GM11168 (cell line): ENCODE results near the gene ALDH3B2.

Source experiments
- in situ Hi-C: fragments of 300-500 bp; cut with MboI; formaldehyde crosslinking; loops from one replicate; pipeline ENCODE4 v1.12.0; 2022; ENCODE audit warnings: low sequenced_read_pairs; ENCODE audit not compliant: unreplicated experiment

ALDH3B2 gene

GRCh38 chr11:67617243-67617953 is 57.0 kb downstream of the ALDH3B2 start:
- in situ Hi-C loops, result no loop called here

GRCh38 chr11:67616431-67617242 is 57.8 kb downstream of the ALDH3B2 start:
- in situ Hi-C loops, result no loop called here

GRCh38 chr11:67615728-67616430 is 58.5 kb downstream of the ALDH3B2 start:
- in situ Hi-C loops, result no loop called here

- in situ Hi-C loops, result no loop called here
These were observed 59.4 kb downstream of the ALDH3B2 start for GRCh38 chr11:67614730-67615714.

GRCh38 chr11:67613960-67614715 is 60.3 kb downstream of the ALDH3B2 start:
- in situ Hi-C loops, result no loop called here

GRCh38 chr11:67613313-67613959 is 61.0 kb downstream of the ALDH3B2 start:
- in situ Hi-C loops, result no loop called here

GRCh38 chr11:67612751-67613150 is 61.7 kb downstream of the ALDH3B2 start:
- in situ Hi-C loops, result no loop called here
